ENCODE results near the gene PLEKHA1. TPM values are rescaled to one million over a fixed set of nuclear protein-coding genes. Genes with fewer than 3 reads are reported as not detected.

The PLEKHA1 gene
- total and polyA plus RNA-seq, 2 experiments from 2014 or later = 25.8 to 36.6 TPM

GRCh38 chr10:122460891-122461293 lies 86.4 kb downstream of the PLEKHA1 start:
- Mint-ChIP-seq H3K27me3 (ENCODE audit: insufficient read depth, low read depth, poor library complexity) (peaks cover 54% of the 10 kb centered on the region), H3K4me1 (peaks cover 36% of the 10 kb centered on the region), H3K27ac (no peak overlapping the region), H3K36me3 (ENCODE audit: low read depth) (no peaks in the 10 kb centered on the region; the same call in 2 of the 3 replicates), H3K9me3 (no peaks in the 10 kb centered on the region), H3K4me3 (peak overlapping the region; percentile 64)
- Histone ChIP-seq H3K4me2 (peak overlapping the region; percentile 87), H3K27me3 (ENCODE audit: insufficient read depth) (peaks cover 52% of the 10 kb centered on the region), H2AFZ (peak overlapping the region; percentile 93), H3K4me3 (peak overlapping the region; percentile 75), H4K20me1 (replicated peaks; ENCODE audit: insufficient read depth) (no peaks in the 10 kb centered on the region; the same call in 1 of the 2 replicates), H3K36me3 (ENCODE audit: insufficient read depth) (no peaks in the 10 kb centered on the region), H3K9me2 (ENCODE audit: insufficient read depth) (no peaks in the 10 kb centered on the region), H3K4me1 (ENCODE audit: insufficient read depth) (peaks cover 16% of the 10 kb centered on the region), H3K79me2 (replicated peaks; ENCODE audit: insufficient read depth) (no peaks in the 10 kb centered on the region), H3F3A (replicated peaks; ENCODE audit: low read depth) (0 out of 2 replicates have a peak, but pooled peaks cover 6% of the 10 kb centered on the region), H3K27ac (ENCODE audit: low read depth) (no peak overlapping the region)
- ATAC-seq (no peak), DNase-seq (ENCODE audit: low spot score) (no peak)
- no peak for TF ChIP-seq EZH2phosphoT487 (IDR thresholded peaks at IDR 0.05; ENCODE audit: unreplicated experiment)
- no peak for TF ChIP-seq STAT1 (IDR thresholded peaks at IDR 0.05; ENCODE audit: unreplicated experiment)

- no peaks in the 10 kb centered on the region; the same call in 2 of the 3 replicates for H3K36me3 Mint-ChIP-seq (ENCODE audit: low read depth)
- peak; percentile 40 for ATAC-seq
- H3K9me2 ChIP-seq (ENCODE audit: insufficient read depth) = no peaks in the 10 kb centered on the region
- peak within 1 kb of the TSS; percentile 81 for H3K4me3 Mint-ChIP-seq
- peak within 1 kb of the TSS; percentile 75 for H3K4me3 ChIP-seq
- H3F3A ChIP-seq (replicated peaks; ENCODE audit: low read depth) = 0 out of 2 replicates have a peak, but pooled peaks cover 6% of the 10 kb centered on the region
- H3K27ac Mint-ChIP-seq = no peak within 1 kb of the TSS
- peaks cover 16% of the 10 kb centered on the region for H3K4me1 ChIP-seq (ENCODE audit: insufficient read depth)
- DNase-seq (ENCODE audit: low spot score) = peak; percentile 79
- no peaks in the 10 kb centered on the region for H3K79me2 ChIP-seq (replicated peaks; ENCODE audit: insufficient read depth)
- no peaks in the 10 kb centered on the region; the same call in 1 of the 2 replicates for H4K20me1 ChIP-seq (replicated peaks; ENCODE audit: insufficient read depth)
- H3K27me3 ChIP-seq (ENCODE audit: insufficient read depth) = peaks cover 52% of the 10 kb centered on the region
- H3K36me3 ChIP-seq (ENCODE audit: insufficient read depth) = no peaks in the 10 kb centered on the region
- no peak for TF ChIP-seq CREB1 (CRISPR knock-in tag; IDR thresholded peaks at IDR 0.05; ENCODE audit: low read depth)
- TF ChIP-seq NANOG (IDR thresholded peaks at IDR 0.05; ENCODE audit: borderline replicate concordance) = no peak
- TF ChIP-seq REST (IDR thresholded peaks at IDR 0.05; ENCODE audit: unreplicated experiment) = no peak
- no peak for TF ChIP-seq CTCF (conservative IDR thresholded peaks at IDR 0.05; ENCODE audit: low read depth in 2 of 2)
- H2AFZ ChIP-seq = peak within 1 kb of the TSS; percentile 93
- H3K9me3 Mint-ChIP-seq = no peaks in the 10 kb centered on the region
- peaks cover 36% of the 10 kb centered on the region for H3K4me1 Mint-ChIP-seq
- peak within 1 kb of the TSS; percentile 91 for H3K4me2 ChIP-seq
- H3K27me3 Mint-ChIP-seq (ENCODE audit: insufficient read depth, low read depth, poor library complexity) = peaks cover 54% of the 10 kb centered on the region
- H3K27ac ChIP-seq (ENCODE audit: low read depth) = no peak within 1 kb of the TSS
Measured at GRCh38 chr10:122461367-122461728, 86.8 kb downstream of the PLEKHA1 start, which contains the start of gene HTRA1. Gene HTRA1, plus strand, starts transcription at chr10:122461553. Its CDS starts 100 bp downstream, at chr10:122461653.
